Measurements from ENCODE around the gene CACNA1C.
A peak's percentile ranks its signal among the peaks of the same experiment; 100 is the strongest.

CACNA1C gene

GRCh38 chr12:2152134-2152533 lies 99.3 kb downstream of the CACNA1C start:
- Histone ChIP-seq H3K27me3 (ENCODE audit: control insufficient read depth, insufficient read depth, low read length) (peaks cover 21% of the 10 kb centered on the region), H3K9ac (ENCODE audit: low read depth, low read length) (no peak overlapping the region), H3K9me3 (replicated peaks; ENCODE audit: low read length) (no peaks in the 10 kb centered on the region), H3K4me2 (ENCODE audit: low read length) (no peak overlapping the region), H3K4me3 (ENCODE audit: low read length) (no peak overlapping the region), H3K4me1 (ENCODE audit: control insufficient read depth, insufficient read depth, low read length) (peaks cover 10% of the 10 kb centered on the region), H3K36me3 (ENCODE audit: insufficient read depth, low read length) (no peaks in the 10 kb centered on the region)

DNA sequence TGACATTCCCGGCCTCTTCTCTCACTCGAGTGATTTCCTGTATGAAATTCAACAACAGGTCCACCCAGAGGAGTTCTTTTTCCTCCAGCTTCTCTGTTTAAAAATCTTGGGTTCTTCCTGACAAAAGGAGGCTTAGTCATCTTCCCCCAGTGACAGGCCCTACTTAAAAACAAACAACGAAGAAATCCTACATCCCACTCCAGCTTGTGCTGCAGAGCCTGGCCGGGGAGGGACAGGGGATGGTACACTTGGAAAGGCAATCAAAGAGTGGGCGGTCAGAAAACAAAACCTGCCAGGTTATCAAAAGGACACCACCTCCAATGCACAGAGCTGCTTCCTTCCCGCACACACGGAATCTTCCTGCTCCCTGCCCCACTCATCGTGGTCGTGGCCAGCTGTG lies 101.3 kb downstream of the CACNA1C start:
- Histone ChIP-seq H3K4me2 (ENCODE audit: low read length) (no peak overlapping the region), H3K4me1 (ENCODE audit: control insufficient read depth, insufficient read depth, low read length) (peaks cover 10% of the 10 kb centered on the region), H3K4me3 (ENCODE audit: low read length) (no peak overlapping the region), H3K9ac (ENCODE audit: low read depth, low read length) (no peak overlapping the region), H3K9me3 (replicated peaks; ENCODE audit: low read length) (no peaks in the 10 kb centered on the region), H3K27me3 (ENCODE audit: control insufficient read depth, insufficient read depth, low read length) (peaks cover 5% of the 10 kb centered on the region), H3K36me3 (ENCODE audit: insufficient read depth, low read length) (no peaks in the 10 kb centered on the region)

GRCh38 chr12:2154521-2154920 lies 101.7 kb downstream of the CACNA1C start:
- H3K4me3 ChIP-seq (ENCODE audit: low read length): no peak overlapping the region
- no peak overlapping the region for H3K9ac ChIP-seq (ENCODE audit: low read depth, low read length)
- H3K4me2 ChIP-seq (ENCODE audit: low read length): no peak overlapping the region
- H3K4me1 ChIP-seq (ENCODE audit: control insufficient read depth, insufficient read depth, low read length): peaks cover 10% of the 10 kb centered on the region
- H3K9me3 ChIP-seq (replicated peaks; ENCODE audit: low read length): no peaks in the 10 kb centered on the region
- H3K27me3 ChIP-seq (ENCODE audit: control insufficient read depth, insufficient read depth, low read length): peaks cover 4% of the 10 kb centered on the region
- H3K36me3 ChIP-seq (ENCODE audit: insufficient read depth, low read length): no peaks in the 10 kb centered on the region

DNA sequence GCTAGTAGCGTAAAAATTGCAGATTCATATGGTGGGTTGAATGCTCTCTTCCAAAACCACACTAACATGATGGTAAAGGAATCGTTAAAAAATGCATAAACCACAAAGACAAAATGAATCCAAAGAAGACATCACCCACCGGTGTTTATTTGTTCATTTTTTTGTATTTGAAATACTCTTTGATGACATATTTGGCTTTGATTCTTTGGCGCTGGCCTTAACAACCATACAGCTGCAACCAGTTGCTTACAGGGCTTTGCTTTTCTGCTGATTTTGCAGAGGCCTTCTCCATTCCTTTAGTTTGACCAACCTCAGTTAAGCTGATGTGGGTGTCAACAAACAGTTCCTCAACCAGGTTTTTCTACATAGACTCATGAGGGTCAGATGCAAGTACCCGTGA lies 103.5 kb downstream of the CACNA1C start:
- Histone ChIP-seq H3K4me1 (ENCODE audit: control insufficient read depth, insufficient read depth, low read length) (peaks cover 10% of the 10 kb centered on the region), H3K36me3 (ENCODE audit: insufficient read depth, low read length) (no peaks in the 10 kb centered on the region), H3K27me3 (ENCODE audit: control insufficient read depth, insufficient read depth, low read length) (peaks cover 4% of the 10 kb centered on the region), H3K9me3 (replicated peaks; ENCODE audit: low read length) (no peaks in the 10 kb centered on the region), H3K9ac (ENCODE audit: low read depth, low read length) (no peak overlapping the region), H3K4me3 (ENCODE audit: low read length) (no peak overlapping the region), H3K4me2 (ENCODE audit: low read length) (no peak overlapping the region)

GRCh38 chr12:2160043-2160442 lies 107.3 kb downstream of the CACNA1C start:
- Histone ChIP-seq H3K9ac (ENCODE audit: low read depth, low read length) (no peak overlapping the region), H3K4me3 (ENCODE audit: low read length) (no peak overlapping the region), H3K27me3 (ENCODE audit: control insufficient read depth, insufficient read depth, low read length) (peaks cover 9% of the 10 kb centered on the region), H3K4me1 (ENCODE audit: control insufficient read depth, insufficient read depth, low read length) (peaks cover 20% of the 10 kb centered on the region), H3K9me3 (replicated peaks; ENCODE audit: low read length) (no peaks in the 10 kb centered on the region), H3K4me2 (ENCODE audit: low read length) (no peak overlapping the region), H3K36me3 (ENCODE audit: insufficient read depth, low read length) (no peaks in the 10 kb centered on the region)

DNA sequence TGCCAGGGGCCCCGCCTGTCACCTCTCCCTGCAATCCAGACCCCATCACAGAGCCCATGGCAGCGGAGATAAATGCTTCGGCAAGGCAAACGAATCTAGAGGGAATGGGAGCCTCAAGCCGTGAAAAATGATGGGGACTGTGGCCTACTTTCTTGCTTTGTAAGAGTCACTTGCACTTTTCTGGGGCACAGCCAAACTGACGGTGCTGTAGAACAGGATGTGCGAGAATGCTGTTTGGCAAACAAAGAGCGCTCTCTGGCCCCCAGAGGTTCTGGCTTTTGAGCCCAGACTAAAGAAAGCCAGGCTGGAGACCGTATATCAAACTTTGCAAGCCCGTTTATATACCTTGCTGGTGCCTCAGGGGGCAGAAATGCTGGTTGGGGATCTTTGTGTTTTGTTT lies 108.7 kb downstream of the CACNA1C start:
- Histone ChIP-seq H3K27me3 (ENCODE audit: control insufficient read depth, insufficient read depth, low read length) (peaks cover 21% of the 10 kb centered on the region), H3K9ac (ENCODE audit: low read depth, low read length) (no peak overlapping the region), H3K36me3 (ENCODE audit: insufficient read depth, low read length) (no peaks in the 10 kb centered on the region), H3K4me3 (ENCODE audit: low read length) (no peak overlapping the region), H3K9me3 (replicated peaks; ENCODE audit: low read length) (no peaks in the 10 kb centered on the region), H3K4me1 (ENCODE audit: control insufficient read depth, insufficient read depth, low read length) (peaks cover 20% of the 10 kb centered on the region), H3K4me2 (ENCODE audit: low read length) (no peak overlapping the region)

DNA sequence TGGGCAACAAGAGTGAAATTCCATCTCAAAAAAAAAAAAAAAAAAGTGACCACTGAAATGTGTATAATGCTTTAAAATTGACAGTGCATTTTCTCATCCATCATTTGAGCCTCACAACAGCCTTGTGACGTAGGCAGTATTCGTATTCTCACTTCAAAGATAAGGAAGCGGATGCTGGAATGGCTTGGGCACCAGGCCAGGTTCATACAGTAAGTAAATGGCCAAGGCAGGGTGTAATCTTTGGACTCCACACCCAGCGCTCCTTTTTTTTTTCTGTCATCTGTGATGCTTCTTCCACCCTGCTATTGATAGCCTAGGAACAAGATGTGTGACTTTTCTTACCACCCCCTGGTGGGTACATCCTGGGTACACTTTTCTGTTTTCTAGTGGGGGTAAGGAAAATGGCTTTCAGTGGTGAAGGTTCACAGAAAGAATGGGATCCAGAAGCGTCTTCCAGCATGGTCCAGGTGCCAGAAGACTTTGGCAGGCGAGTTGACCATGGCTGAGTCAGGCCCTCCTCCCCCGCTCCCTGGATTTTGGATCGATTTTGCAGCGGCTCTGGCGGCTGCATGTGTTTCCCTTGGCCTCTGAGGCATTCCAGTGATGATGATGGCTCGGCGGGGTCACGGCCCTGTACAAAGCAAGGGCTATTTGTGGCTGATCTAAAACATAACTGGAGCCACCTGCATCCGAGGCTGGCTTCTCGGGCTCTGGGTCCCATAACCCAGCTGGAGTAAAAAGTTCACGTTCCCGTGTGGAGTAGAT lies 110.6 kb downstream of the CACNA1C start:
- Histone ChIP-seq H3K9ac (ENCODE audit: low read depth, low read length) (no peak overlapping the region), H3K4me2 (ENCODE audit: low read length) (peak overlapping the region; percentile 55), H3K9me3 (replicated peaks; ENCODE audit: low read length) (peaks cover 7% of the 10 kb centered on the region), H3K27me3 (ENCODE audit: control insufficient read depth, insufficient read depth, low read length) (peaks cover 21% of the 10 kb centered on the region), H3K4me3 (ENCODE audit: low read length) (no peak overlapping the region), H3K36me3 (ENCODE audit: insufficient read depth, low read length) (no peaks in the 10 kb centered on the region), H3K4me1 (ENCODE audit: control insufficient read depth, insufficient read depth, low read length) (peaks cover 20% of the 10 kb centered on the region)

DNA sequence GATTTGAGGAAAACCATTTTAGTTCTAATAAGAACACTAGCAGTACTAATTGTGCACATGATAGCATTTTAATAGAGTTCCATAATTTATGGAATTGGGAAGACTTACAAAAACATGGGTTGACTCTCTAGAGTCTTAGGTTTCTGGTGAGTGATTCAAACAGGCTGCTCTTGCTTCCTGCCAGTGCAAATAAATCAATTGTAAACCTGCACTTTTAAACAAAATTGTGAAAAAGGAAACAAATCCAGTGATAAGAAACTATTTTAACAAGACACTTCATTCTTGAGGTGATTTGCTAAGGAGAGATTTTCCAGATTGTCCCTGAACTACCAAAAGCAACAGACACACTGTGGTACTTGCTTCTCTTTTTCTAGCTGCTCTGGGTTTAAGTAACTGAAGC lies 112.2 kb downstream of the CACNA1C start:
- no peak overlapping the region for H3K4me2 ChIP-seq (ENCODE audit: low read length)
- no peaks in the 10 kb centered on the region for H3K36me3 ChIP-seq (ENCODE audit: insufficient read depth, low read length)
- peaks cover 7% of the 10 kb centered on the region for H3K9me3 ChIP-seq (replicated peaks; ENCODE audit: low read length)
- peaks cover 21% of the 10 kb centered on the region for H3K27me3 ChIP-seq (ENCODE audit: control insufficient read depth, insufficient read depth, low read length)
- no peak overlapping the region for H3K9ac ChIP-seq (ENCODE audit: low read depth, low read length)
- peaks cover 27% of the 10 kb centered on the region for H3K4me1 ChIP-seq (ENCODE audit: control insufficient read depth, insufficient read depth, low read length)
- no peak overlapping the region for H3K4me3 ChIP-seq (ENCODE audit: low read length)

- Histone ChIP-seq H3K4me2 (ENCODE audit: low read length) (no peak overlapping the region), H3K4me3 (ENCODE audit: low read length) (no peak overlapping the region), H3K36me3 (ENCODE audit: insufficient read depth, low read length) (no peaks in the 10 kb centered on the region), H3K9ac (ENCODE audit: low read depth, low read length) (no peak overlapping the region), H3K4me1 (ENCODE audit: control insufficient read depth, insufficient read depth, low read length) (peaks cover 36% of the 10 kb centered on the region), H3K9me3 (replicated peaks; ENCODE audit: low read length) (peaks cover 7% of the 10 kb centered on the region), H3K27me3 (ENCODE audit: control insufficient read depth, insufficient read depth, low read length) (peaks cover 21% of the 10 kb centered on the region)
Observed at GRCh38 chr12:2165927-2166326, 113.1 kb downstream of the CACNA1C start.

DNA sequence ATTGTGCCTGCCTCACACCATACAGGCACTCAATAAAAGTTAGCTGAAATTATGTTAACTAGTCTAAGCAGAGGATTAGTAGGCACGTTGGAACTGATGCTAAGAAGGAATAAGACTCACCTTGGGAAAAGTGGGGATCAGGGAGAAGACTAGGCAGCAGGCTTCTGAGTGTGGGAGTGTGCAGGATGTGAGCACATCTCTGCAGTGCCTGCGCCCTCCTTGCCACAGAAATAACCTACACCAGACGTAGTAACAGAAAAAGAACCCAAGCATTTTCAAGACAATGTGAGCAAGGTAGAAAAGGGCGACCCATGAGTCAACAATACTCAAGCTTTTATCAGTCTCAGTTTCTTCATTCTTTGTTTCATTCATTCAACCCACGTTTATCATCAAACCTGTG lies 113.9 kb downstream of the CACNA1C start:
- no peak overlapping the region for H3K9ac ChIP-seq (ENCODE audit: low read depth, low read length)
- peaks cover 36% of the 10 kb centered on the region for H3K4me1 ChIP-seq (ENCODE audit: control insufficient read depth, insufficient read depth, low read length)
- peaks cover 7% of the 10 kb centered on the region for H3K9me3 ChIP-seq (replicated peaks; ENCODE audit: low read length)
- no peak overlapping the region for H3K4me3 ChIP-seq (ENCODE audit: low read length)
- peaks cover 21% of the 10 kb centered on the region for H3K27me3 ChIP-seq (ENCODE audit: control insufficient read depth, insufficient read depth, low read length)
- no peaks in the 10 kb centered on the region for H3K36me3 ChIP-seq (ENCODE audit: insufficient read depth, low read length)
- H3K4me2 ChIP-seq (ENCODE audit: low read length): no peak overlapping the region

DNA sequence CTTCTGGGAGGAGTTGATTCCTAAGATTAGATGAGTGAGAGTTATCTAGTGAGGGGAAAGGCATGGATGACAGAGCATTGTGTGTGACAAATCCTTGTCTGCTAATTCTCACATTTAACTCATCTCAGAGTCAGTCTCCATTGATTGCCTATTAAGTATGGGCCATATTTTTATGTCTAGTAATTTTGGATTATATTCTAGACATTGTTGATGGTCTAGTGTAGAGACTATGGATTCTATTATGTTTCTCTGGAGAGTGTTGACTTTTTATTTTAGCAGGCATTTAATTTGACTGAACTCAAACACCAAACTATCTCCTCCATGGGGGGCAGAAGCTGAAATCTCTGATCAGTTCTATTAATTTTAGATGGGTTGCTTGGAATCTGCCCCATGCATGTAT lies 114.4 kb downstream of the CACNA1C start:
- H3K27me3 ChIP-seq (ENCODE audit: control insufficient read depth, insufficient read depth, low read length): peaks cover 21% of the 10 kb centered on the region
- H3K36me3 ChIP-seq (ENCODE audit: insufficient read depth, low read length): no peaks in the 10 kb centered on the region
- no peak overlapping the region for H3K4me3 ChIP-seq (ENCODE audit: low read length)
- peaks cover 36% of the 10 kb centered on the region for H3K4me1 ChIP-seq (ENCODE audit: control insufficient read depth, insufficient read depth, low read length)
- no peak overlapping the region for H3K9ac ChIP-seq (ENCODE audit: low read depth, low read length)
- no peak overlapping the region for H3K4me2 ChIP-seq (ENCODE audit: low read length)
- H3K9me3 ChIP-seq (replicated peaks; ENCODE audit: low read length): peaks cover 7% of the 10 kb centered on the region

DNA sequence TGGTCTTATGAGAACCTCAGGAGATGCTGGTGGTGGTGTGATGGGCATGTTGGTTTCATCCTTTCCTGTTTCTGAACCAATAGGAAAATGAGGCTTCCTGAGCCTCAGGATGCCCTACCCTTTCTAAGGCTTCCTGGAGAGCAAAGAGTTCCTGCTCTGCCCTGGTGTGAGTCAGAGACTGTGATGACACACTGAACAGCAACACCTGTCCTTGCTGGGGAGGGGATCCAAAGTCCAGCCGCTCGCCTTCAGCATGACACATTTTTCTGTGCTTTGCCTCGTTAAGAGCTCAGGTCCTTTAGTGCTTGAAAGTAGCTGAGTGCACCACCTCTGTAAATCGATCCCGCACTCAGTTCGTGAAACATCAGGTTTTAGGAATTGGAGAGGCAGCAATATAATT lies 116.0 kb downstream of the CACNA1C start:
- Histone ChIP-seq H3K9ac (ENCODE audit: low read depth, low read length) (no peak overlapping the region), H3K4me3 (ENCODE audit: low read length) (no peak overlapping the region), H3K9me3 (replicated peaks; ENCODE audit: low read length) (peaks cover 7% of the 10 kb centered on the region), H3K36me3 (ENCODE audit: insufficient read depth, low read length) (no peaks in the 10 kb centered on the region), H3K4me2 (ENCODE audit: low read length) (no peak overlapping the region), H3K27me3 (ENCODE audit: control insufficient read depth, insufficient read depth, low read length) (peaks cover 27% of the 10 kb centered on the region), H3K4me1 (ENCODE audit: control insufficient read depth, insufficient read depth, low read length) (peaks cover 25% of the 10 kb centered on the region)

All from skeletal muscle satellite cell (primary cell).